Epithelial cell of esophagus (primary cell): ENCODE measurements around the gene TM7SF2.

ENCODE experiments used
- DNase-seq: peaks from one replicate; pipeline ENCODE4 v3.0.0; 2010; ENCODE audit warnings: low read depth
- H3K4me3 ChIP-seq: 2 replicates; pipeline ENCODE4 v1.5.1; 2011; ENCODE audit warnings: mild to moderate bottlenecking, low read length, control low read depth
- TF ChIP-seq, protein P1 (sequence below): IDR thresholded peaks from 2 replicates; pipeline ENCODE4 v1.5.1; 2011; ENCODE audit warnings: low read depth, mild to moderate bottlenecking, low read length, control low read depth, inconsistent platforms; ENCODE audit not compliant: insufficient read depth; ENCODE audit errors: missing control alignments

Gene TM7SF2

DNA sequence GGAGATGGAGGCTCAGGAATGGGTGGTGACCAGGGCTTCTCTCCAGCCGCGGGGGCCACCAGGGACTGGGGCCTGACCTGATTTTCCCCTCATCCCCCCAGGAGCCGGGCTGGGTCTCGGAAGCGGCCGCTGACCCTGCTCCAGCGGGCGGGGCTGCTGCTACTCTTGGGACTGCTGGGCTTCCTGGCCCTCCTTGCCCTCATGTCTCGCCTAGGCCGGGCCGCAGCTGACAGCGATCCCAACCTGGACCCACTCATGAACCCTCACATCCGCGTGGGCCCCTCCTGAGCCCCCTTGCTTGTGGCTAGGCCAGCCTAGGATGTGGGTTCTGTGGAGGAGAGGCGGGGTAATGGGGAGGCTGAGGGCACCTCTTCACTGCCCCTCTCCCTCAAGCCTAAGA is 23.8 kb upstream of the TM7SF2 start:
- no peak for DNase-seq
- H3K4me3 ChIP-seq: no peak overlapping the region
- TF ChIP-seq, protein P1, sequence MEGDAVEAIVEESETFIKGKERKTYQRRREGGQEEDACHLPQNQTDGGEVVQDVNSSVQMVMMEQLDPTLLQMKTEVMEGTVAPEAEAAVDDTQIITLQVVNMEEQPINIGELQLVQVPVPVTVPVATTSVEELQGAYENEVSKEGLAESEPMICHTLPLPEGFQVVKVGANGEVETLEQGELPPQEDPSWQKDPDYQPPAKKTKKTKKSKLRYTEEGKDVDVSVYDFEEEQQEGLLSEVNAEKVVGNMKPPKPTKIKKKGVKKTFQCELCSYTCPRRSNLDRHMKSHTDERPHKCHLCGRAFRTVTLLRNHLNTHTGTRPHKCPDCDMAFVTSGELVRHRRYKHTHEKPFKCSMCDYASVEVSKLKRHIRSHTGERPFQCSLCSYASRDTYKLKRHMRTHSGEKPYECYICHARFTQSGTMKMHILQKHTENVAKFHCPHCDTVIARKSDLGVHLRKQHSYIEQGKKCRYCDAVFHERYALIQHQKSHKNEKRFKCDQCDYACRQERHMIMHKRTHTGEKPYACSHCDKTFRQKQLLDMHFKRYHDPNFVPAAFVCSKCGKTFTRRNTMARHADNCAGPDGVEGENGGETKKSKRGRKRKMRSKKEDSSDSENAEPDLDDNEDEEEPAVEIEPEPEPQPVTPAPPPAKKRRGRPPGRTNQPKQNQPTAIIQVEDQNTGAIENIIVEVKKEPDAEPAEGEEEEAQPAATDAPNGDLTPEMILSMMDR: no peak

DNA sequence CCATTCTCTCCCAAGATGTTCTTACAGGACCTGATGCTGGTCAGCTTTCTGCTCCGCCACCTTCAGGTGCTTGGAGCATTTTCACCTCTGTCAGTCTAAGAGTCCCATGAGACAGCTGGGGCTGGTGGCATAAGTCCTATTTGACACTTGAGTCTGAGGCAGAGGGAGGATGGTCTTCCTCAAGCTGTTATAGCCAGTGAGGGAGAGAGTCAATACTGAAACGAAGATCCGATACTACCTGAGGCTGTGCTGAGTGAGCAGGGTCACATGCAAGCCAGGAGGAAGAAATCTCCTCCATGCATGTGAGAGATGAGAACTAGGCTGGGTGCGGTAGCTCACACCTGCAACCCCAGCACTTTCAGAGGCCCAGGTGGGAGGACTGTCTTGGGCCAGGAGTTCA is 22.1 kb upstream of the TM7SF2 start:
- no peak for DNase-seq
- H3K4me3 ChIP-seq: no peak overlapping the region
- TF ChIP-seq, protein P1: no peak

DNA sequence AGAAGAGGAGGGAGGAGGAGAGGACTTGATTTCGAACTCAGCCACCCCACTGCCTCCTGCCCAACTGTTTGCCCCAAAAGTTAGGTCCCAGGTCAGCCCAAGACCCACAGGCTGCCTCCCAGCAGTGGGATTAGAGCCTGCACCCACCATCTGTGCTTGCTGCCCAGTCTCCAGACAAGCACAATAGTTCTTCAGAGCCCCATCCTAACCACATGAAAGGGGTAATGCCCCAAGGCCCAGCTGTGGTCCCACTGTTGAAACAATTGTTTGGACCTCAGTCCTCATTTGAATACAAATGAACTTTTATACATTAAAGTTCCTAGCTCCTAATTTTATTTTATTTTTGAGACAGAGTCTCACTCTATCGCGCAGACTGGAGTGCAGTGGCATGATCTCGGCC is 21.0 kb upstream of the TM7SF2 start:
- TF ChIP-seq, protein P1: no peak
- H3K4me3 ChIP-seq: no peak overlapping the region

DNA sequence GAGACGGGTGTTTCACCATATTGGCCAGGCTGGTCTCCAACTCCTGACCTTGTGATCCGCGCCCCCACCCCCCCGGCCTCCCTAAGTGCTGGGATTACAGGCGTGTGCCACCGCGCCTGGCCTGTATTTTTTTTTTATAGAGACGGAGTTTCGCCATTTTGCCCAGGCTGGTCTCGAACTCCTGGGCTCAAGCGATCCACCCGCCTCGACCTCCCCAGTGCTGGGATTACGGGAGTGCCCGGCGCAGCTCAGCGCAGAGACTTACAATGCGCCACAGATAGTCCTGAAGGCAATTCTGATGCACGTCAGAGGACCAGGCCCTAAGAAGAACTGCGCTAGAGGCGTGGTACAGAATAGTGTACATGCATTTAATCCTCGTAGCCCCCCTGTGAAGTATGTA is 16.2 kb upstream of the TM7SF2 start:
- DNase-seq: no peak
- TF ChIP-seq, protein P1: no peak
- H3K4me3 ChIP-seq: peak overlapping the region; percentile 81

More for the DNA sequence above, 21.0 kb upstream of the TM7SF2 start:
- DNase-seq: no peak

DNA sequence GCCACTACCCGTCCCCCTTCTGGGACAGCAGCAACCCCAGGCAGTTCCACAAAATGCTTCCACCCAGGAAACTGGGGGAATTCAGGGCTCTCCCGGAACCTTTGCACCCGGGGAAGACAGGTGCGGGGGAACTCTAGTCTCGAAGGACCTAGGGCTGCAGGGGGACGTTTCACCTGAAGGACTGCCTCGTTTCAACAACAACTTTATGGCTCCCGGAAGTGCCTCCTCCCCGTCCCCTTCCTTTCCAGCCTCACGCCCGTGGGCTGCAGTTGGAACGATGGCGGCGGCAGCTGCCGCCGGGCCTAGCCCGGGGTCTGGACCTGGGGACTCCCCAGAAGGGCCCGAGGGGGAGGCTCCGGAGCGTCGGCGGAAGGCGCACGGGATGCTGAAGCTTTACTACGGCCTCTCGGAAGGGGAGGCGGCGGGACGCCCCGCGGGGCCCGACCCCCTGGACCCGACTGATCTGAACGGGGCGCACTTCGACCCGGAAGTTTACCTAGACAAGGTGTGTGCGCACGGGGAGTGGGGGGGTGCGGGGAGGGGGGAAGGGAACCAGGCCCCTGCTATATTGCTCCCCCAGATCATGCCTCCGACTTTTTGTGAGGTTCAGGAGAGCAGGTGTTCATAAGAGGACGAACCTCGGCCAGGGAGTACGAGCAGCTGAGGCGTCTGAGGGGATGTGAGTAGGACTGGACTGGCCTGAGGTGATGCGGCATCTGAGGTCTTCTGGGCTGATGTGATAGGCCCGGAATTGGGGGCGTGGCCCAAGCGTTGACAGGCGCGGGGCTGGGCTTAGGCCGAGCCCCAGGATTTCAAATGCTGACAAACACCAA is 15.5 kb upstream of the TM7SF2 start, which contains the start of gene VPS51:
Gene VPS51, plus strand, starts transcription at position 241 of the 833 bp plus-strand sequence. Its CDS starts 37 bp downstream, at position 278.
- DNase-seq: peak; percentile 93
- H3K4me3 ChIP-seq: peak within 1 kb of the TSS; percentile 81
- TF ChIP-seq, protein P1: no peak

DNA sequence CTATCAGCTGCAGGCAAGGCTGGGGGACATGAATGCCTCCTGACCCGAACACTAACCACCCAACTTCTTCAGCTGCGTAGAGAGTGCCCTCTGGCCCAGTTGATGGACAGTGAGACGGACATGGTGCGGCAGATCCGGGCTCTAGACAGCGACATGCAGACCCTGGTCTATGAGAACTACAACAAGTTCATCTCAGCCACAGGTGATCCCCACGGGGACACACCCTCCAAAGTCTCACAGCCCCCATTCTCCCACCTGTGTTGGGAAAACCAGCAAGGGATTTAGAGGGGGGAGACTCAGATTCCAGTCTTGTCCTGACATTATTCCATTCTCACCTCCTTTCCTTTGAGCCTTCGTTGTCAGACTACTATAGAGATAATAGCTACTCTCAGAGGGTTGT is 14.7 kb upstream of the TM7SF2 start:
- no peak for DNase-seq

More for the DNA sequence above, 14.7 kb upstream of the TM7SF2 start:
- peak overlapping the region; percentile 81 for H3K4me3 ChIP-seq
- TF ChIP-seq, protein P1: no peak
